NCI-H510A treated with DMSO at 0.1 percent for 48 hours (cell line): ENCODE data around the gene PARP12.

Experiments
- DNase-seq: peaks from one replicate; lab custom pipeline; 2025; lab: John Stamatoyannopoulos, UW

PARP12 gene

DNA sequence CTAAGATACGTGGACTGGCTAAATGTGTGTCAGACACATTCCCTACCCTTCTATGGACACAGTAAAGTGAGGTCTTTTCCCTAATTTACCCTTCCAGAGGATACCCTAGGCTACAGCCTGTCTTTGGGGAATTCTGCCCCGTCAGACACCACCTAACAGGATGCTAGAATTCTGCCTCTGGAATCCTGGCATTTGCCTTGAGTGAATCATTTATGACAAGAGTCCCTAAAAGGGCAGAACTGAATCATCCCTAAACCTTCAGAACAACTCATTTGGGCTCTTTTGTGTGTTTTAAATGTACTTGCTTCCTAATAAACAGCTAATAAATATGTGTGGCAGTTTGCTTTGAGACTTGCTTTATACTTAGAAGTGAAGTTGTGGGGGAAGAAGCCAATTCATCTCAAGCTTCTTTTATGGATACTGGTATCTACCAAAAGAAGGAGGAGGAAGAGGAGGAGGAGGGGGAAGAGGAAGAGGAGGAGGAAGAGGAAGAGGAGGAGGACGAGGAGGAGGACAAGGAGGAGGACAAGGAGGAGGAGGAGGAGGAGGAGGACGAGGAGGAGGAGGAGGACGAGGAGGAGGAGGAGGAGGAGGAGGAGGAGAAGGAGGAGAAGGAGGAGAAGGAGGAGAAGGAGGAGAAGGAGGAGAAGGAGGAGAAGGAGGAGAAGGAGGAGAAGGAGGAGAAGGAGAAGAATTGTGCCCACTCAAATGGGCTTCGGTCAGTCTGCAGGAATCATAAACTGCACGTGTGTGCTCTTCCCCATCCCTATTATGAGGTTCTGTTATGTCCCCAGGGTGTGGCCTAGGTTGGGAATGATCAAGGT is 27.1 kb downstream of the PARP12 start:
- no peak for DNase-seq

GRCh38 chr7:140034421-140034820 is 28.3 kb downstream of the PARP12 start:
- DNase-seq: no peak

GRCh38 chr7:140033779-140034363 is 28.9 kb downstream of the PARP12 start:
- DNase-seq: no peak

DNA sequence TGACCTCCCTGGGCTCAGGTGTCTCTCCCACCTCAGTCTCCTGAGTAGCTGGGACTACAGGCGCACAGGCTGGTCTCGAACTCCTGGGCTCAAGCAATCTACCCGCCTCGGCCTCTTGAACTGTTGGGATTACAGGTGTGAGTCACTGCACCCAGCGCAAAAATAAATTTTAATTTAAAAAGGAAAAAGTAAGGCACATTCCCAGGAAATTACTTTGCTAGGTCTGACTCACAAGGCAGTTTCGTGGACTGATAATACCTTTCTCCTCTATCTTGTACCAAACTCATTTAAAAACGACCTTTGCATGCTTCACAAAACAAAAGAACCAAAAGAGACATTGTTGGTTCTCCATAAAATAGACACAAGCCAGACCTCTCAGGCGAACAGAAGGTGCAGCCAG is 29.7 kb downstream of the PARP12 start:
- no peak for DNase-seq

DNA sequence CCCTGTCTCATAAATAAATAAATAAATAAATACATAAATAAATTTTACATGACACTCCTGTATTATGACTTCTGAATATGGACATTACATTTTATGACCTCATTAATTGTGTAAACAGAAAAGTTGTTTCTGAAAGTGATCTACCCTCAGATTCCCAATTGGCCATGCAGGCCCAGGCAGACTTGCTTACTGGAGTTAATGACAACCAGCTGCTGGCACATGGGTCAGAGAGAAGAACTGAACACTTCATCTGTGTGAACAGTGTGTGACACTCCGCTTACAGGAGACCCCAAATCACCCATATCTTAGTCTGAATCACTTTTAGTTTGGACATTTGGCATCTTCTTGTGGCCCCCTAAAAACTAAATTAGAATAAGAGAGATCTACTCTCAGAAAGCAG is 31.4 kb downstream of the PARP12 start:
- DNase-seq: no peak

- no peak for DNase-seq
Measured at GRCh38 chr7:140029072-140029471, 33.7 kb downstream of the PARP12 start.

- no peak for DNase-seq
Measured at GRCh38 chr7:140028311-140028710, 34.4 kb downstream of the PARP12 start.

GRCh38 chr7:140027858-140028257 is 34.9 kb downstream of the PARP12 start:
- no peak for DNase-seq

- DNase-seq: no peak
Measured at GRCh38 chr7:140026935-140027334, 35.8 kb downstream of the PARP12 start.

GRCh38 chr7:140025814-140026433 is 36.8 kb downstream of the PARP12 start:
- no peak for DNase-seq

GRCh38 chr7:140025241-140025640 is 37.5 kb downstream of the PARP12 start:
- DNase-seq: no peak

- DNase-seq: no peak
Measured at GRCh38 chr7:140024585-140024984, 38.2 kb downstream of the PARP12 start.

- DNase-seq: no peak
Measured at GRCh38 chr7:140023728-140024127, 39.0 kb downstream of the PARP12 start.

- no peak for DNase-seq
Measured at GRCh38 chr7:140022582-140023211, 40.1 kb downstream of the PARP12 start.

DNA sequence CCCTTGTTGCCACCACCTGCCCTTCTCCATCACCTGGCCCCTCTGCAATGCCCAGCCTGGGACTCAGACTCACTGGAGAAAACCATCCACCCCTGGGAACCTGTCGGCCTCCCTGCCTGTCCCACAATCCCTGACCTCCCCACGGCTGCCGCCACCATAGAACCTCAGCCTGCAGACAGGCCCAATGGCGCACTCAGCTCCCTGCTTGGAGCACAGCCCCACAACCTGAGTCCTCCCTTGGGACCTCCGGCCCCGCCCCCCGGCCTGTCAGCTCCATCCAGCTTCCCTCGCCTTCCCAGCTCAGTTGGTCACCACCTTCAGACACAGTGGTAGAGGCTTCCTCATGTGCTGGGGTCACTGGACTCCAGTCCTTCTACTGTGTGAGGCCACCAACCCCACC is 41.1 kb downstream of the PARP12 start:
- DNase-seq: no peak

DNA sequence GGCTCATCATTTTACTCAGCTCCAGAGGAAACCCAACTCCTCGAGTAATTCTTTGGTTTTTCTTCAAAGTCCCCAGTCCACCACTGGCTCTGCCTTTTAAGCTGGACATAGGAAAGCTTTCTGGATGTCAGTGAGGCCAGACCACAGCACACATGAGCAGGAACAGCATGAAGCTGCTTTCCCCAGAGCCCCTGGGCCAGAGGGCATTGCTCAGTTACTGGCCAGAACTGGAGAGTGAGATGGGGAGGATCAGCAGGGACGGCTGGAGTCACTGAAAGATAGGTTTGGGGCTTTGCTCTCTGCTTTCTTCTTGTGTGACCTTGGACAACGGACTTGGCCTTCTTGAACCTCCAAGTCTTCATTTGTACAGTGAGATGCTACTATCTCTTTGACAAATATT is 43.1 kb downstream of the PARP12 start:
- no peak for DNase-seq

DNA sequence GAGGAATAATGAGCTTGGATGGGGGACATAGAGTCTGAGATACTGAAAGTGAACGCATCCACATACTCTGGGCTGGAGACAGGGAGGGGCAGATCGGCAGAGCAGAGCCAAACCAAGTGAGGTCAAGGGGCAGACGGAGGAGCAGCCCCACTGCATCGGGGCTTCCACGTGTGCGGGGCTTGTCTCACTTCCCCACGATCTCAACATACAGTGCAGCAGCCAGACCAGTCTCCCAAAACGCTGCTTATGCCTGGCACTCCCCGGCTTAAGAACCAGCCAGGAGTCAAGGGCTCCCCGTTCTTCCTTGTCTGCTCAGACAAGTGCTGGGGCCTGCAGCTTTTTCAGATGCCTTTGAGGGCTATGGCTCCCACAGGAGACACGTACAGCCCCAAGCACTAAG is 43.6 kb downstream of the PARP12 start:
- no peak for DNase-seq

GRCh38 chr7:140018125-140019043 is 44.4 kb downstream of the PARP12 start:
- no peak for DNase-seq

- no peak for DNase-seq
Measured at GRCh38 chr7:140017543-140017942, 45.2 kb downstream of the PARP12 start.

GRCh38 chr7:140017034-140017433 is 45.7 kb downstream of the PARP12 start:
- DNase-seq: no peak

DNA sequence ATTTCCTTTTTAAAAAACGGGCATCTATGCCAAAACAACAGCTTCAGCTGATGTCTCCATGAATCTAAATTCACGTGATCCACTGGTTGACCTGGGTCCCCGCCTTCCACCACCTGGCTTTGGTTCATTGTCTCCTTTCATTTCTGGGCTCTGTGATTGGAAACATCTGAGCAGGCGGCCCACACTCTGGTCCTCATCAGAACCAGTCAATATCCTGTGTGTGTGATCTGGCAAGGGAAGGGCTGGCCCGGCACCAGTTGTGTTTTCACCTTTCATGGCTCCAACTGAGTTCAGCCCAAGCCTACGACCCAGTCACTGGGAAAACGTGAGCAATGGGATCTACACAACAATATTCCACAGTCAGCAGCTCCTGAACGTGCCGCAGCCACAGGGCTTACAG is 46.2 kb downstream of the PARP12 start:
- DNase-seq: no peak

- no peak for DNase-seq
Measured at GRCh38 chr7:140015471-140015970, 47.2 kb downstream of the PARP12 start.
